ENCODE results near the gene ZNF71.

Gene ZNF71

DNA sequence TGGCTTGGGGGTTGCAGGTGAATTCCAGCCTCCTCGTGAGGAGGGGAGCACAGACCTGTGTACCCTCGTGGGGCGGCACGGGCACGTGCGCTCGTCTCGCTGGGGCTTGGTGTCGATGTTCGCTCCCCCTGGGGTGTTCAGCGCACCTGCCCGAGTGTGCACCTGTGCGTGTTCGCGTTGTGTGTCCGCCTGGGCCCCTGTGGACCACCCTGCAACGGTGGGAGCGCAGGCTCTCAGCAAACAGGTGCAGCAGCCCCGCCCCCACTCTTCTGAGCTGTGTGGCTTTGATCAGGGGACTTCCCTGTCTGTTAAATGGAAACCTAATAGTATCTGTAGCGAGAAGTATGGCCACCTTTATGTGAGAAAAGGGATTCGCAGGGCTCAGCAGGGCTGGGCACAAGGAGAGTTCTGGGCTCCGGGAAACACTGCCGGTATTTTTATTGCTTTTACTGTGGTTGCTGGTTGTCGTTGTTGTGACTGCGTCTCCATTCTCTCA lies 48.4 kb downstream of the ZNF71 start:
- H3K79me2 ChIP-seq (ENCODE audit: low read length): no peaks in the 10 kb centered on the region
- H3K9me3 ChIP-seq (ENCODE audit: insufficient read depth, low read length): peaks cover 14% of the 10 kb centered on the region; the same call in 1 of the 2 replicates
- TF ChIP-seq EZH2phosphoT487 (IDR thresholded peaks at IDR 0.05; ENCODE audit: low read depth): no peak
- no peak for TF ChIP-seq CTCF (IDR thresholded peaks at IDR 0.05; ENCODE audit: low read depth, low read length)
- no peak overlapping the region for H2AFZ ChIP-seq (ENCODE audit: low read depth, low read length)
- no peaks in the 10 kb centered on the region for H3K27me3 ChIP-seq (ENCODE audit: low read depth, low read length)
- H3K4me3 ChIP-seq (ENCODE audit: low read length): no peak overlapping the region
- H3K4me1 ChIP-seq (ENCODE audit: low read length): no peaks in the 10 kb centered on the region
- no peaks in the 10 kb centered on the region for H3K36me3 ChIP-seq (replicated peaks; ENCODE audit: low read depth, low read length)
- no peaks in the 10 kb centered on the region for H4K20me1 ChIP-seq (ENCODE audit: insufficient read depth, low read length)
- no peak overlapping the region for H3K4me2 ChIP-seq (ENCODE audit: low read length)
- H3K9ac ChIP-seq (ENCODE audit: low read length): no peak overlapping the region
- no peak overlapping the region for H3K27ac ChIP-seq (ENCODE audit: low read length)

- H3K9ac ChIP-seq (ENCODE audit: low read length): no peak overlapping the region
- TF ChIP-seq CTCF (IDR thresholded peaks at IDR 0.05; ENCODE audit: low read depth, low read length): no peak
- TF ChIP-seq EZH2phosphoT487 (IDR thresholded peaks at IDR 0.05; ENCODE audit: low read depth): no peak
- no peak overlapping the region for H2AFZ ChIP-seq (ENCODE audit: low read depth, low read length)
- H3K4me3 ChIP-seq (ENCODE audit: low read length): no peak overlapping the region
- H3K27me3 ChIP-seq (ENCODE audit: low read depth, low read length): no peaks in the 10 kb centered on the region
- H4K20me1 ChIP-seq (ENCODE audit: insufficient read depth, low read length): no peaks in the 10 kb centered on the region
- H3K36me3 ChIP-seq (replicated peaks; ENCODE audit: low read depth, low read length): no peaks in the 10 kb centered on the region
- H3K79me2 ChIP-seq (ENCODE audit: low read length): no peaks in the 10 kb centered on the region
- peaks cover 4% of the 10 kb centered on the region; the same call in 1 of the 2 replicates for H3K9me3 ChIP-seq (ENCODE audit: insufficient read depth, low read length)
- H3K4me1 ChIP-seq (ENCODE audit: low read length): no peaks in the 10 kb centered on the region
- H3K4me2 ChIP-seq (ENCODE audit: low read length): no peak overlapping the region
- H3K27ac ChIP-seq (ENCODE audit: low read length): no peak overlapping the region
Measured at GRCh38 chr19:56654151-56654550, 59.0 kb downstream of the ZNF71 start.

- Histone ChIP-seq H3K4me1 (ENCODE audit: low read length) (no peaks in the 10 kb centered on the region), H4K20me1 (ENCODE audit: insufficient read depth, low read length) (no peaks in the 10 kb centered on the region), H3K4me3 (ENCODE audit: low read length) (no peak overlapping the region), H3K9me3 (ENCODE audit: insufficient read depth, low read length) (peaks cover 5% of the 10 kb centered on the region; the same call in 1 of the 2 replicates), H3K4me2 (ENCODE audit: low read length) (no peak overlapping the region), H3K79me2 (ENCODE audit: low read length) (no peaks in the 10 kb centered on the region), H3K27ac (ENCODE audit: low read length) (no peak overlapping the region), H3K27me3 (ENCODE audit: low read depth, low read length) (no peaks in the 10 kb centered on the region), H2AFZ (ENCODE audit: low read depth, low read length) (no peak overlapping the region), H3K9ac (ENCODE audit: low read length) (no peak overlapping the region), H3K36me3 (replicated peaks; ENCODE audit: low read depth, low read length) (peaks cover 18% of the 10 kb centered on the region)
- TF ChIP-seq EZH2phosphoT487 (IDR thresholded peaks at IDR 0.05; ENCODE audit: low read depth): no peak
- TF ChIP-seq CTCF (IDR thresholded peaks at IDR 0.05; ENCODE audit: low read depth, low read length): peak; percentile 7; the same call in 1 of the 2 replicates
Measured at GRCh38 chr19:56660381-56661107, 65.4 kb downstream of the ZNF71 start.

DNA sequence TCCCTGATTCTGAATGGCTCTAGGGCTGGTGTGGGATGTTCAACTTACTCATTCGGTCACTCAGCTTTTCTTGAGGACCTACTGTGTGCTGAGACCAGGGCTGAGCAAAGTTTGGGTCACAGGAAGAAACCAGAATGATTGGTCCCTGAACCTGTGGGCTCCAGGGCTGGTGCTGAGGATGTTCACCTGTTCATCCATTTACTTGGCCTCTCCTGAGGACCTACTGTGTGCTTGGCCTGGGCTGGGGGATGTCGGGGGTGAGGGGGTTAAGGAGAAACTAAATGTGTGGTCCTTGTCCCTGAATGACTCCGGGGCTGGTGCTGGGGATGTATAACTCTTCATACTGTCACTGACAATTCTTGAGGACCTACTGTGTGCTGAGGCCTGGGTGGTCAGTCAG lies 66.1 kb downstream of the ZNF71 start:
- Histone ChIP-seq H3K36me3 (replicated peaks; ENCODE audit: low read depth, low read length) (peaks cover 18% of the 10 kb centered on the region), H3K27ac (ENCODE audit: low read length) (no peak overlapping the region), H3K27me3 (ENCODE audit: low read depth, low read length) (no peaks in the 10 kb centered on the region), H3K4me3 (ENCODE audit: low read length) (no peak overlapping the region), H3K4me1 (ENCODE audit: low read length) (no peaks in the 10 kb centered on the region), H3K9me3 (ENCODE audit: insufficient read depth, low read length) (peaks cover 5% of the 10 kb centered on the region; the same call in 1 of the 2 replicates), H3K4me2 (ENCODE audit: low read length) (no peak overlapping the region), H3K79me2 (ENCODE audit: low read length) (no peaks in the 10 kb centered on the region), H3K9ac (ENCODE audit: low read length) (no peak overlapping the region), H2AFZ (ENCODE audit: low read depth, low read length) (no peak overlapping the region), H4K20me1 (ENCODE audit: insufficient read depth, low read length) (no peaks in the 10 kb centered on the region)
- TF ChIP-seq CTCF (IDR thresholded peaks at IDR 0.05; ENCODE audit: low read depth, low read length) (no peak), EZH2phosphoT487 (IDR thresholded peaks at IDR 0.05; ENCODE audit: low read depth) (no peak)
